ENCODE results near the gene TEX101.
"Not testable (repeated sequence)": the region's sequence is repeated elsewhere in the genome, so short reads cannot be mapped to it uniquely, and the experiment has no call there.

The TEX101 gene

GRCh38 chr19:43422000-43422688, 7.5 kb downstream of the TEX101 start:
- no peak for DNase-seq

GRCh38 chr19:43422689-43423066, 8.0 kb downstream of the TEX101 start:
- DNase-seq: no peak

GRCh38 chr19:43423779-43424178, 9.1 kb downstream of the TEX101 start:
- DNase-seq: no peak

- DNase-seq: no peak
These were observed 11.1 kb downstream of the TEX101 start for GRCh38 chr19:43425567-43426392.

- DNase-seq: no peak
These were observed 14.7 kb downstream of the TEX101 start for GRCh38 chr19:43429395-43429794.

GRCh38 chr19:43430142-43430710, 15.5 kb downstream of the TEX101 start:
- DNase-seq: no peak

- DNase-seq: no peak
These were observed 16.3 kb downstream of the TEX101 start for GRCh38 chr19:43430976-43431375.

GRCh38 chr19:43433358-43433673, 18.6 kb downstream of the TEX101 start:
- no peak for DNase-seq

- DNase-seq: no peak
These were observed 19.0 kb downstream of the TEX101 start for GRCh38 chr19:43433689-43434088.

GRCh38 chr19:43435775-43436174, 21.1 kb downstream of the TEX101 start:
- no peak for DNase-seq

GRCh38 chr19:43437284-43437683, 22.6 kb downstream of the TEX101 start:
- DNase-seq: not testable (repeated sequence)

- DNase-seq: no peak
These were observed 23.0 kb downstream of the TEX101 start for GRCh38 chr19:43437712-43438111.

GRCh38 chr19:43438291-43439031, 23.8 kb downstream of the TEX101 start:
- DNase-seq: no peak

- no peak for DNase-seq
These were observed 24.5 kb downstream of the TEX101 start for GRCh38 chr19:43439032-43439708.

- DNase-seq: no peak
These were observed 25.0 kb downstream of the TEX101 start for GRCh38 chr19:43439709-43440063.

GRCh38 chr19:43441716-43442115, 27.0 kb downstream of the TEX101 start:
- DNase-seq: no peak

- not testable (repeated sequence) for DNase-seq
These were observed 29.4 kb downstream of the TEX101 start for GRCh38 chr19:43444091-43444490.

GRCh38 chr19:43444531-43445287, 30.0 kb downstream of the TEX101 start:
- DNase-seq: no peak

GRCh38 chr19:43445426-43445825, 30.7 kb downstream of the TEX101 start:
- no peak for DNase-seq

- peak; percentile 33 for DNase-seq
These were observed 32.2 kb downstream of the TEX101 start for GRCh38 chr19:43446746-43447489.

GRCh38 chr19:43447655-43448054, 33.0 kb downstream of the TEX101 start:
- DNase-seq: no peak
